HFFc6 (cell line): ENCODE measurements around the gene PRR7. TPM values are rescaled to one million over a fixed set of nuclear protein-coding genes. Genes with fewer than 3 reads are reported as not detected.
A peak's percentile ranks its signal among the peaks of the same experiment; 100 is the strongest.

Source experiments
- DNase-seq: peaks from one replicate; pipeline ENCODE4 v3.0.0-alpha.2; 2018
- H3K27ac Mint-ChIP-seq: 2 replicates; pipeline ENCODE4 v1.8.0; 2020; ENCODE audit warnings: mild to moderate bottlenecking, mixed read lengths
- H3K27me3 Mint-ChIP-seq: 2 replicates; pipeline ENCODE4 v1.8.0; 2021; ENCODE audit warnings: mild to moderate bottlenecking, moderate library complexity, mixed read lengths; ENCODE audit not compliant: insufficient read depth
- H3K36me3 Mint-ChIP-seq: 2 replicates; pipeline ENCODE4 v1.8.0; 2021; ENCODE audit warnings: low read depth, mixed read lengths
- H3K4me1 Mint-ChIP-seq: 2 replicates; pipeline ENCODE4 v1.8.0; 2020; ENCODE audit warnings: low read depth, mixed read lengths
- H3K4me3 Mint-ChIP-seq: 2 replicates; pipeline ENCODE4 v1.8.0; 2020; ENCODE audit warnings: mild to moderate bottlenecking, moderate library complexity, mixed read lengths
- H3K9me3 Mint-ChIP-seq: 2 replicates; pipeline ENCODE4 v1.8.0; 2020; ENCODE audit warnings: mild to moderate bottlenecking, mixed read lengths
- total RNA-seq, 6 experiments: library from RNA; stranded (reverse); fragmentation: NEBNext Ultra II Directional; extraction: Animal tissue kit (Norgen Biotek cat#: 25700); gene quantifications; 2 replicates in 1 of 6; 3 replicates in 5 of 6; pipeline ENCODE4 v1.2.3, GENCODE V29; 2021
- TF ChIP-seq, protein P1 (sequence below): fragments of 200-600 bp; sonication (generic); IDR thresholded peaks from 2 replicates; pipeline ENCODE4 v1.5.0; 2021; ENCODE audit warnings: antibody characterized with exemption, mild to moderate bottlenecking

Gene PRR7
- total RNA-seq, 6 experiments from 2014 or later, result 8.9 to 16.9 (median 10.4) TPM

DNA sequence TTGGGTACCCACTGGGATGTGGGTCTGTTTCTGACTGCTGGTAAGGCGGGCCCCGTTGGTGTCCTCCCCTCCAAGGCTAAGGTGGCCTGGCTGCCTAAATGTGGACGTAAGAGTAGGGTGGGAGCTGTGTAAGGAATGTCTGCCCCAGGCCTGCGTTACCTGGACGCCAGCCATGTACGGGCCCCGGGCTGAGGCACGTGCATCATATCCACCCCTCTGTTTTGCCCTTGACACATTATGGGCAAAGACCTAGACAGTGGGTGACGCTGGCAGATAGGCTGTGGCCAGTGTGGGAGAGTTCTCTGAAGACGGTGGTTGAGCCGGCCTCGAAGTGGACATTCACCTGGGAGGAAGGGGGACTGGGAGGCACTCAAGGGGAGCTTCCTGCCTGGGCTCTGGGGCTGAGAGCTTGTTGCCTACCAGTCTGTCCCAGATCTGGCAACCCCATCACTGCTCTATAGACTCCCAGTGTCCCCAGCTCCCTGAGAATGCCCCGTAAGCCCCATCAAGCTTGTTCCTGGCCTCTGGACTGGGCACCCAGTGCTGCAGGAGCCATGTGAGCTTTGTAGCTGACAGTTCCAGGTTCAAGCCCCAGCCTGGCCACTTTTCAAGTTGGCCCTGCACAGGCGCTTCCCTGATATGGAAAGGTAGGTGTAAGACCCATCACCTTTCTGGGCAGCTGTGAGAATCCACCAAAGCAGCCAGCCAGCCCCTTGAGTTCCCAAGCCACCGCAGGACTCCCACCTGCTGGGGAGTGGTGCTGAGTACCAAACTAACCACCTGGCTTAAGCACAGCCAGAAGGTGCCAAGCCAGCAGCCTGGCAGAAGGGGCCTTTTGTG, 3.2 kb upstream of the PRR7 start:
- H3K27ac Mint-ChIP-seq, result no peak overlapping the region
- H3K4me1 Mint-ChIP-seq, result peaks cover 20% of the 10 kb centered on the region
- TF ChIP-seq, protein P1, sequence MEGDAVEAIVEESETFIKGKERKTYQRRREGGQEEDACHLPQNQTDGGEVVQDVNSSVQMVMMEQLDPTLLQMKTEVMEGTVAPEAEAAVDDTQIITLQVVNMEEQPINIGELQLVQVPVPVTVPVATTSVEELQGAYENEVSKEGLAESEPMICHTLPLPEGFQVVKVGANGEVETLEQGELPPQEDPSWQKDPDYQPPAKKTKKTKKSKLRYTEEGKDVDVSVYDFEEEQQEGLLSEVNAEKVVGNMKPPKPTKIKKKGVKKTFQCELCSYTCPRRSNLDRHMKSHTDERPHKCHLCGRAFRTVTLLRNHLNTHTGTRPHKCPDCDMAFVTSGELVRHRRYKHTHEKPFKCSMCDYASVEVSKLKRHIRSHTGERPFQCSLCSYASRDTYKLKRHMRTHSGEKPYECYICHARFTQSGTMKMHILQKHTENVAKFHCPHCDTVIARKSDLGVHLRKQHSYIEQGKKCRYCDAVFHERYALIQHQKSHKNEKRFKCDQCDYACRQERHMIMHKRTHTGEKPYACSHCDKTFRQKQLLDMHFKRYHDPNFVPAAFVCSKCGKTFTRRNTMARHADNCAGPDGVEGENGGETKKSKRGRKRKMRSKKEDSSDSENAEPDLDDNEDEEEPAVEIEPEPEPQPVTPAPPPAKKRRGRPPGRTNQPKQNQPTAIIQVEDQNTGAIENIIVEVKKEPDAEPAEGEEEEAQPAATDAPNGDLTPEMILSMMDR, result no peak
- no peaks in the 10 kb centered on the region for H3K9me3 Mint-ChIP-seq
- peaks cover 8% of the 10 kb centered on the region for H3K36me3 Mint-ChIP-seq
- H3K4me3 Mint-ChIP-seq, result no peak overlapping the region
- peaks cover 6% of the 10 kb centered on the region for H3K27me3 Mint-ChIP-seq
- DNase-seq, result no peak

DNA sequence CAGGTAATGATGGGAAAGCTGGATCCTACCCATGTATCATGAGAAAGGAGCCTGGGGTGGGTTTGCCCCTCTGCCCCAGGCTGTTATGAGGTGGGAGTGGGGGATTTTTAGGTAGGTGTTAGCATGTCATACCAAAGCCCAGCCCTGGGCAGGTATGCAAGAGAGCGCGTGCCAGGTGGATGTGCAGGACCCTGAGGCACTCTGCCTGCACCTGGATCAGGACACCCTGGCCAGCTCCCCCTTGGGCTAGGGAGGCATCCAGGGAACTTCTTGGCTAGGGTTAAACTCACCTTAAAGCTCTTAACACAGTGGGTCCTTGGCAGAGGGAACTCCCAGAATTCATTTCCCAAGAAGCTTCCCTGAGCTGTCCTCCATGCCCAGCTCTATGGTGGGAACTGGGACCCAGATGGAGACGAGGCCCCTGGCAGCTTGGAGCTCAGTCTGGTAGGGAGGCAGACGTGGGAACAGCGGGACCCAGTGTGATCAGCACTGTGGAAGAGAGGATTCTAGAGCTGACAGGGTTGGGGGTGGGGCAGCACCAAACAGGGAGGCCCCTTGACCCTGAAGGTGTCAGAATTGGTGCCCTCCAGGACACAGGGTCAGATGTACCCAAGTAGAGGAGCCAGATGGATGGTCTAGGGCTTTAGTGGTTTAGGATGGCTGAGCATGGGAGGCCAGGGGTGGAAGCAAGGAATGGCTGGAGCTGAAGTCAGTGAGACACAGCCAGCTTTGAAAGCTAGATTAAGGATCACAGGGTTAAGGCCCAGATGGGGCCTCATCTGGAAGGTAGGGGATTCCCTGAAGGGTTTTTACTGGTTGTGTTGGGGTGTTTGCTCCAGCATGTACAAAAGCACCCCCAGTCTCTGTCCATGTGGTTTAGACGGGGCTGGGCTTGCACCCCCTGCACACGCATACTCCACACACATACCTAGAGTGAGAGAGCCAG, 2.2 kb upstream of the PRR7 start:
- TF ChIP-seq, protein P1, result no peak
- peaks cover 24% of the 10 kb centered on the region for H3K4me1 Mint-ChIP-seq
- no peak overlapping the region for H3K27ac Mint-ChIP-seq
- no peak for DNase-seq
- H3K27me3 Mint-ChIP-seq, result peaks cover 6% of the 10 kb centered on the region
- H3K9me3 Mint-ChIP-seq, result no peaks in the 10 kb centered on the region
- H3K4me3 Mint-ChIP-seq, result no peak overlapping the region
- peaks cover 7% of the 10 kb centered on the region for H3K36me3 Mint-ChIP-seq

DNA sequence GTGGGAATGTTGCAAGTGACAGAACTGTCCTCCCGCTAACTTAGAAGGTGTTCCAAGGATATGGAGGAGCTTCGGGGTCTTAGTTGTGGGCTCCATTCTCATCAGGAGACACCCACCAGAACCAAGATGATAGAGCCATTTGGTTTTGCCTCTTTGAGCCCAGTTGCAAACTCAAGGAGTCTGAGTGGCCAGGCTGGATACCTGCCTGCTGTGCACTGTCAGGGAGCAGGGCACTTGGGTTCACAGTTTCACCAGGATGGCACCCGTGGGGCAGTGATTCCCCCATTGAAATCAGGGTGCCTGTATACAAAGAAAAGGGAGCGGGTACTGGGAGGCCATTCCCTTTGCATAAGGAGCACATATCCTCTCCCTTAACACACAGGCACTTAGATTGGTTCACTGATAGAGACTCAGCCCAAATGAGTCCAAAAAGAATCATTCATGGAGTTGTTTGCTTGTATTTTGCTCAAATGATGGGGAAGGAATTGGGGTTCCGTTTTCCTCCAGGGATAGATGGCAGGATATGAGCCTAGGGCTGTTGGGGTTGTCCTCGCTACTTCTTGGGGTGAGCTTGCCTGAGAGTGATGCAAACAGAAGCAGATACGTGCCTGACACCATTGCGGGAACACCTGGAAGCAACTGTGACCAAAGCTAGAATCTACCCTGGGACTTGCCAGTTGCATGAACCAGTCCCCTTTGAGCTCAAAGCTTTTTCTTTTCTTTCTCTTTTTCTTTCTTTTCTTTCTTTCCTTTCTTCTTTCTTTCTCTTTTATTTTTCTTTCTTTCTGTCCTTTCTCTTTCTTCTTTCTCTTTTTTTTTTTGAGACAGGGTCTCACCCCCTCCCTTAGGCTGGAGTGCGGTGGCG, 1.3 kb upstream of the PRR7 start:
- no peak for DNase-seq
- TF ChIP-seq, protein P1, result no peak
- H3K4me3 Mint-ChIP-seq, result peak overlapping the region; percentile 77
- peaks cover 24% of the 10 kb centered on the region for H3K4me1 Mint-ChIP-seq
- H3K36me3 Mint-ChIP-seq, result no peaks in the 10 kb centered on the region
- peak overlapping the region; percentile 31; the same call in 1 of the 2 replicates for H3K27ac Mint-ChIP-seq
- no peaks in the 10 kb centered on the region for H3K9me3 Mint-ChIP-seq
- H3K27me3 Mint-ChIP-seq, result peaks cover 6% of the 10 kb centered on the region

DNA sequence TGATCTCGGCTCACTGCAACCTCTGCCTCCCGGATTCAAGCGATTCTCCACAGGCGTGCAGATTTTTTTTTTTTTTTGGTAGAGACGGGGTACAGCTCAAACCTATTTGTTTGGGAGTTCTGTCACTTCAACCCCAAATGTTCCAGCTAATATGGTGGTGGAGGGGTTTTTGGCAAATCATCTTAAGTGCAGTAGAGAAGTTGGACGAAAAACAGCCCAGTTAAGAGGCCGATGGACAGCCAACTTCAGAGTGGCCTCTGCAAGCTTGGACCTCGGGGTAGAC, 756 bp upstream of the PRR7 start:
- DNase-seq, result no peak
- peak overlapping the region; percentile 31; the same call in 1 of the 2 replicates for H3K27ac Mint-ChIP-seq

More for the DNA sequence above, 756 bp upstream of the PRR7 start:
- Mint-ChIP-seq H3K27me3 (peaks cover 6% of the 10 kb centered on the region), H3K4me3 (peak overlapping the region; percentile 77), H3K4me1 (peaks cover 24% of the 10 kb centered on the region), H3K36me3 (no peaks in the 10 kb centered on the region), H3K9me3 (no peaks in the 10 kb centered on the region)
- TF ChIP-seq, protein P1, result no peak
